Lower lobe of right lung (tissue), 2 donors: ENCODE data around the gene LIX1L. TPM values are rescaled to one million over a fixed set of nuclear protein-coding genes. Genes with fewer than 3 reads are reported as not detected.

Source experiments
- ATAC-seq, 2 donors: fragments of 200-7000 bp; cut with Tn5 transposase; one replicate each; pipeline ENCODE4 v1.9.1; 2020 to 2022; ENCODE audit warnings: mild to moderate bottlenecking in 2 of 2, moderate library complexity in 2 of 2
- DNase-seq: peaks from one replicate; pipeline ENCODE4 v3.0.0-alpha.2; 2020
- H3K27ac ChIP-seq: fragments of 200-600 bp; one replicate; pipeline ENCODE4 v1.8.0; 2022
- H3K27me3 ChIP-seq: fragments of 200-600 bp; one replicate; pipeline ENCODE4 v1.8.0; 2022; ENCODE audit warnings: low read depth
- H3K36me3 ChIP-seq: fragments of 200-600 bp; one replicate; pipeline ENCODE4 v1.8.0; 2022; ENCODE audit warnings: mild to moderate bottlenecking
- H3K4me1 ChIP-seq: fragments of 200-600 bp; one replicate; pipeline ENCODE4 v1.8.0; 2022
- H3K4me3 ChIP-seq: fragments of 200-600 bp; one replicate; pipeline ENCODE4 v1.8.0; 2022; ENCODE audit warnings: mild to moderate bottlenecking
- H3K9me3 ChIP-seq: fragments of 200-600 bp; one replicate; pipeline ENCODE4 v1.8.0; 2022
- CTCF ChIP-seq: fragments of 200-600 bp; IDR thresholded peaks from one replicate; pipeline ENCODE4 v1.8.0; 2022; ENCODE audit warnings: antibody characterized with exemption, mild to moderate bottlenecking
- intact Hi-C: fragments of 100-400 bp; cut with DNase I; formaldehyde crosslinking; loops from one replicate; pipeline ENCODE4 v1.11.0; 2022
- total RNA-seq: library from RNA; stranded (reverse); fragmentation: NEBNext Ultra II Directional; extraction: Animal tissue kit (Norgen Biotek cat#: 25700); gene quantifications from one replicate; pipeline ENCODE4 v1.2.1, GENCODE V29; 2021
- donor health status: DM: no; HTN: yes; CAD: no; lungs with severe emphysema.

LIX1L gene
- total RNA-seq, 1 donor from 2014 or later, result 30.9 TPM

- no peaks in the 10 kb centered on the region for H3K9me3 ChIP-seq
- H3K4me1 ChIP-seq, result peaks cover 36% of the 10 kb centered on the region
- peaks cover 34% of the 10 kb centered on the region for H3K36me3 ChIP-seq
- no peaks in the 10 kb centered on the region for H3K27me3 ChIP-seq
- TF ChIP-seq CTCF, result no peak
- DNase-seq, result no peak
- intact Hi-C loops, result no loop called here
- ATAC-seq, result no peak
- H3K4me3 ChIP-seq, result peak overlapping the region; percentile 75
- H3K27ac ChIP-seq, result peak overlapping the region; percentile 96
Measured at GRCh38 chr1:145992958-145993617, 35.3 kb upstream of the LIX1L start.

- intact Hi-C loops, result no loop called here
- H3K4me1 ChIP-seq, result peaks cover 35% of the 10 kb centered on the region
- ATAC-seq (no peak), DNase-seq (no peak)
- H3K4me3 ChIP-seq, result peak overlapping the region; percentile 75
- TF ChIP-seq CTCF, result no peak
- no peaks in the 10 kb centered on the region for H3K9me3 ChIP-seq
- H3K36me3 ChIP-seq, result peaks cover 34% of the 10 kb centered on the region
- no peaks in the 10 kb centered on the region for H3K27me3 ChIP-seq
- H3K27ac ChIP-seq, result peak overlapping the region; percentile 96
Measured at GRCh38 chr1:145992502-145992936, 34.7 kb upstream of the LIX1L start.

- no peak for DNase-seq
- H3K36me3 ChIP-seq, result peaks cover 34% of the 10 kb centered on the region
- no peaks in the 10 kb centered on the region for H3K27me3 ChIP-seq
- ATAC-seq, result peak in 1 of 2 donors; percentile 18
- intact Hi-C loops, result no loop called here
- no peak for TF ChIP-seq CTCF
- H3K4me3 ChIP-seq, result peak overlapping the region; percentile 75
- peaks cover 35% of the 10 kb centered on the region for H3K4me1 ChIP-seq
- H3K27ac ChIP-seq, result peak overlapping the region; percentile 96
- no peaks in the 10 kb centered on the region for H3K9me3 ChIP-seq
Measured at GRCh38 chr1:145991735-145992412, 34.1 kb upstream of the LIX1L start.

- Histone ChIP-seq H3K4me3 (no peak overlapping the region), H3K27me3 (no peaks in the 10 kb centered on the region), H3K27ac (peak overlapping the region; percentile 96), H3K4me1 (peaks cover 50% of the 10 kb centered on the region), H3K9me3 (no peaks in the 10 kb centered on the region), H3K36me3 (peaks cover 31% of the 10 kb centered on the region)
- ATAC-seq, result peak; percentile 10 to 60
- TF ChIP-seq CTCF, result no peak
- DNase-seq, result peak; percentile 63
- intact Hi-C loops, result no loop called here
Measured at GRCh38 chr1:145990249-145990855, 32.5 kb upstream of the LIX1L start.

GRCh38 chr1:145988773-145989172, 31.0 kb upstream of the LIX1L start:
- Histone ChIP-seq H3K27me3 (no peaks in the 10 kb centered on the region), H3K36me3 (peaks cover 15% of the 10 kb centered on the region), H3K27ac (peak overlapping the region; percentile 96), H3K4me1 (peaks cover 66% of the 10 kb centered on the region), H3K4me3 (no peak overlapping the region), H3K9me3 (no peaks in the 10 kb centered on the region)
- intact Hi-C loops, result no loop called here
- DNase-seq (no peak), ATAC-seq (no peak)
- no peak for TF ChIP-seq CTCF
